Activated T-helper 9 cell treated with anti-CD3 and anti-CD28 coated beads, Interleukin-2, amount 50 U/mL, for 16 hours (primary cell): ENCODE results near the gene NPIPB12.
A peak's percentile ranks its signal among the peaks of the same experiment; 100 is the strongest.
"Not testable (repeated sequence)": the region's sequence is repeated elsewhere in the genome, so short reads cannot be mapped to it uniquely, and the experiment has no call there.

Experiments
- DNase-seq: peaks from one replicate; pipeline ENCODE4 v3.0.0-alpha.2; 2020; ENCODE audit warnings: low read depth

Gene NPIPB12

DNA sequence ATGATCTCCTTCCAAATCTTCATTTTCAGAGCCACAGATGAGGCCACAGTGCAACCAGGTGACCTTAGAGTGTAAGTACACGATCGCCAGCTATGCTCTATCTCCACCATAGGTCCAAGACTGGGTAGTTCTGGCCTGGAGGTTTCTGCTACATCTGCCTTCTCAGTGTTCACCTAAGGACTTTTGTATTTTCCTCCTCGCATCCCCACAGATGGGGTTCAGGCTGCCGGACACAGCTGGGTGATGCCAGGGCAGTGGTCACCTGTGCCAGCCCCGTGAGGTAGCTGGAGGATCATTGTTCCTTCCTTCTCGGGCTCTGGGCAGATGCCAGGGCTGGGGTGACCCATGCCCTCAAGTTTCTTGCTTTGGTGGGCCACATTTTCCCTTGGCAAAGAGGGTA lies at the start of gene NPIPB12:
NPIPB12 (minus strand) TSS at position 101 of the 400 bp plus-strand sequence.
- not testable (repeated sequence) for DNase-seq

DNA sequence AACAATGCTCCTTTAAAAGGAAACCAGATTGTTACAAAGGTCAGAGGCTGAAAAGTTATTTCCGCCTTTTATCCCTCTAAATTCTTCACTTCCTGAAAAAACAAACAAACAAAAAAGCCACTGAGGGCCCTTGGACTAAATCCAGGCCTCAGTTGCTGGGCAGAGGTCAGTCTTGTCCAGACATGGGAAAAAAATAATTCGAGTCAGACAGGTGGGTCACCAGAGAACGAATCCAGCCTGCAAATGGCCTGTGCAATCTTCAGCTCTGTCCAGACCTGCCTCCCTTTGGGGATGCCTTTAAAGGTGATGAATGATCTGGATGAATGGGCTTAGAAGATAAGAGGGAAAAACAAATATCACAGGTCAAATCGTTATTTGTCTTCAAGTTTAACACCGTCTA lies 15.3 kb upstream of the NPIPB12 start:
- not testable (repeated sequence) for DNase-seq

DNA sequence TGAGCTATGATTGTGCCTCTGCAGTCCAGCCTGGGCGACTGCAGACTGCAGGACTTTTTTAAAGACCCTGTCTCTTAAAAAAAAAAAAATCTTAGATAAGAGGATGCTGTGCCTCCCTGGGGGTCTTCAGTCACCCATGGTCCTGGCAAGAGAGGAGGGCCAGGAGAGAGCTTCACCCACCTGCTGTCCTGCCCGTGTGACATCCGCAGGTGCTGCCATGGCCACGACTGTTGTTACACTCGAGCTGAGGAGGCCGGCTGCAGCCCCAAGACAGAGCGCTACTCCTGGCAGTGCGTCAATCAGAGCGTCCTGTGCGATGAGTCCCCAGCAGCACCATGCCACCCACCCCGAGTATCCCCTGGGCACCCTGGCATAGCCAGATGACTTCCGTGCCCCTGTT lies 23.9 kb downstream of the NPIPB12 start:
- DNase-seq, result not testable (repeated sequence)

DNA sequence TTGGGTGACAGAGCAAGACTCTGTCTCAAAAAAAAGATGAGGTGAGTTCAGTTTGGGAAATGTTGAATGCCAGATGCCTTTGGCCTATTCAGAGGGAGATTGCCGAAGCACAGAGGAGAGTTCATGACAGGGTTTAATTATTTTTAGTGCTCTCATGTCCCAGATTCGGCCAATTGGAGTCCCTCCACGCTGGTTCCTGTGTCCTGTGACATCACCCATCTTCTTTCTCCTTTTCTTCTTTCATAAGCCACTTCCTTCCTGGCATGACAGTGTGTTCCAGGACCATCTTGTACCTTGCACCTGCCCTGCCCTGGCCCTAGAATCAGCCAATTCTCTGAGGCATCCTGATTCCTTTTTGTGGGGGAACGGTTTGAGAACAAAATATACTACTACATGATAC lies 34.1 kb downstream of the NPIPB12 start:
- not testable (repeated sequence) for DNase-seq

DNA sequence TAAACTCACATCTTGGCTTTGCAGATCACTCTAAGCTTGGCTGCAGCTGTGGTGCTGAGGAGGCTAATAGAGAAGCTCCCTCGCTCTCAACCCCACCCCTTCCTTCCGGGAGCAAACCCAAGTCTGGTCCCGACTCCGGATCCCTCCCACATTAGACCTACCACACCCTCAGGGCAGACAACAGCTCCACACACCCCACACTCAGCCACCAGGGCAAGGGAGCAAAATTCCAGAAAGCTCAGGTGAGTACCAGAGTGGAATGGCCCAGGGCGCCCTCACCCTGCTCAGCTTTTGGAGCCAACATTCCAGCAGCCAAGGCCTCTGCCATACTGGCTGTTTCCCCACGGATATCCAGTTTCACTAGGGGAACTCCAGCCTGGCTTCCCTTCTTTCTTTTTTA lies 36.5 kb downstream of the NPIPB12 start:
- peak; percentile 8 for DNase-seq

DNA sequence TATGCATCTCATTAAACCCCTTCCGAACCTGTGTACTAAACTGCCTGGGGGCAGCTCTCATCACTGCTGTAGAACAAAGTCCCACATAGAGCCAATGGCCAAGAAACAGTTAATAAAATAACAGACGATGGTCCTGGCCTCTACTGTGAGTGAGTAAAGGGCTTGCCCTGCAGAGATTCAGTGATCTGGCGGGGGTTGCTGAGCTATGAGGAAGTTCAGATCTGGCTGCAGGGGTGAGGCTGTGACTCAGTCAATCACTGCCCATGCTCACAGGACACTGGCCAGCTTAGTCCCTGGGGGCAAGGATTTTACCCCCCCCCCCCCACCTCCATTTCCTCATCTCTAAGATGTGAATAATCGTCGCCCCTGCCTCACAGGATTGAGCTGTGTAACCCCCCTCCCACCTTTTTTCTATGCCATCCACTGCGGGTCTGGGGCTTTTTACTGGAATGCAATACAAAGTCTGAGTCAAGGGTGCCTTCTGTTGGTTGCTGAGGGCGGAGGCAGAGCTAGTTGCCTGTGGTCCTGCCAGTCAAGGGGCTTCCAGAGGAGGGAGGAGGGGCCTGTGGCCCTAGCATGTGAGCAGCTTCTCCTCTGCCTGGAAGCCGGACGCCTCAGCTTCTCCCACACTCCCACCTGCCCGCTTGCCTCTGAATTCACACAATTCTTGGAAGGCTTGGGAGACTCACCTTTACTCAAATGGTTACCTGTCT lies 38.4 kb downstream of the NPIPB12 start:
- not testable (repeated sequence) for DNase-seq

DNA sequence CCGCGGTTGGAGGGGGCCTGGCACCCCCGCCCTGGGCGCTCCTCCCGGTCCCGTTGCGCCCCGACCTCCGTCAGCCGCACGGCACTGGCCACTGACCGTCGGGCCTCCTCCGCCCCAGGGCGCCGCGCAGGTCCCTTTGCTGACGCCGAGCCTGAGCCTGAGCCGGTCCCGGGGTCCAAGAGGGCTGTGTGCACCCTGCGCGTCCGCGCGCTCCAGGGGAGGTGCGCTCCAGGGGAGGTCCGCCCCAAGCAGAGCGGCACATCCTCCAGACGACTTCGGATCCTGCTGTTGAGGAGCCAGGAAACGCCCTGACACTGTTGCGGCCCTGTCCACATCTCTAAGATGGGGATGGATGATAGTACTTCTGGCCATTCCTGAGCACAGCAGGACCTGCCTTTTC lies 39.3 kb downstream of the NPIPB12 start:
- DNase-seq, result not testable (repeated sequence)

DNA sequence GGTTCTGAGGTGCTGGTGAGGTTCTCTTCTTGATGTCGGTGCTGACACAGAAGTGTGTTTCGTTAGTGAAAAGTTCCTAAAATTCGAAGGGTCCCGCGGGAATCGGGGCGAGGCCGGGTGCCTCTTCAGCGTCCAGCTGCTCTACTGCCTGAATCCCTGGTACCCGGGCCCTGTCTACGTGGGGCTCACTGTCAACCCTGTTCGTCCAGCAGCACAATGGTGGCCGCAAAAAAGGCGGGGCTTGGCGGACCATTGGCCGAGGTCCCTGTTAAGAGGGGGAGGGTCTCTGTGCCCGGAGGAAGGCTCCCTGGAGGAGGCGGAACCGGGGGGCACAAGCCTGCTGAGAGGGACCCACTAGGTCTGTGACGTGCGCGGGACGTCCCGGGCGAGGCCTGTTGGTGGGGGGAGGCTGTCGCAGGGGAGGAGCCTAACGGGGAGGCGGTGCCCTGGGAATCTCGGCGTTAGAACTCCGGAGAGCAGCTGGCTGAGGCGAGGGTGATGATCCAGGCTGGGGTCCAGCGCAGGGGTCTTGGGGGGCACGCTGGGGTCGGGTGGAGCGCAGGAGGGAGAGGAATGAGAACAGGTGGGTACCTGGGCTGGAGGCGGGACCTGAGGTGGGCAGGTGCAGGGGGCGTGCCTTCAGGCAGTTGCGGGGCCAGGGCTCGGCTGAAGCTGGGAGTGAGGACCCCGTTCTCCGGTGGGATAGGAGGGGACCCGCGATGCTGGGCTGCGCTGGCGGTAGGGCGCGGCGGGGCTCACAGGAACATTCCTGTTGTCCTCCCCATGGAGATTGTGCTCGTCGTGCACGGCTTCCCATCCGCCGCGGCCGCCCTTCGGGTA lies 40.0 kb downstream of the NPIPB12 start:
- not testable (repeated sequence) for DNase-seq

DNA sequence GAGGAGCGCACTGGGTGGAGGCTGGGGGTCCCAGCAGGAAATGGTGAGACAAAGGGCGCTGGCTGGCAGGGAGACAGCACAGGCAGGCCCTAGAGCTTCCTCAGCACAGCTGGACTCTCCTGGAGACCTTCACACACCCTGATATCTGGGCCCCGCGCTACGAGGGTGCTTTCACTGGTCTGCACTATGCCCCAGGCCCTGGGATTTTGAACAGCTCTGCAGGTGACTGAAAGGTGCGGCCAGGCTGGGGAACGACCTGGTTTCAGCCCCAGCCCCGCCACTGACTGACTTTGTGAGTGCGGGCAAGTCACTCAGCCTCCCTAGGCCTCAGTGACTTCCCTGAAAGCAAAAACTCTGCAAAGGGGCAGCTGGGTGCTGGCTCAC lies 45.6 kb downstream of the NPIPB12 start:
- DNase-seq, result not testable (repeated sequence)

DNA sequence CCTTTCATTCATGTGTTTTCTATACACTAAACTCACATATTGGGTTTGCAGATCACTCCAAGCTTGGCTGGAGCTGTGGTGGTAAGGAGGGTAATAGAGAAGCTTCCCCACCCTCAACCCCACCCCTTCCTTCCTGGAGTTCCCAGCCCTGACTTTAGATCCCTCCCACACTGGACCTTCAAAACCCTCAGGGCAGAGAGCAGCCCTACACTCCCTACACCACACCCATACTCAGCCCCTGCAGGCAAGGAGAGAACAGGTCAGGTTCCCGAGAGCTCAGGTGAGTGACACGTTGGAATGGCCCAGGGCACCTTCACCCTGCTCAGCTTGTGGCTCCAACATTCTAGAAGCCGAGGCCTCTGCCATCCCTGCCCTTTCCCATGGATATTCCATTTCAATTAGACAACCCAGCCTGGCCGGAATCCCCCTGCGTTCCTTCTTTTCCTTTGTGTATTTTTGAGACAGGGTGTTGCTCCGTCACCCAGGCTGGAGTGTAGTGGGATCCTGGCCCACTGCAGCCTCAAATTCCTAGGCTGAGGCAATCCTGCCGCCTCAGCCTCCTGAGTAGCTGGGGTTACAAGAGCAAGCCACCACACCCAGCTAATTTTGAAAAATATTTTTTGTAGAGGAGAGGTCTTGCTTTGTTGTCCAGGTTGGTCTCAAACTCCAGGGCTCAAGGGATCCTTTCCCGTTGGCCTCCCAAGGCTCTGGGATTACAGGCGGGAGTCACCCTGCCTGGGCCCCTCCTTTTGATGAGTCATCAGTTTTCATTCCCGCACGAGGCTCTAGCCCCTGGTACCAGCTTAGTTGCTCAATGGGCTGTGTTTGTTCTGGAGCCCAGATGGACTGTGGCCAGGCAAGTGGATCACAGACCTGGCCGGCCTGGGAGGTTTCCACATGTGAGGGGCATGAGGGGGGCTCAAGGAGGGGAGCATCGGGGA lies 46.2 kb downstream of the NPIPB12 start, which contains the start of gene SULT1A4:
SULT1A4 (plus strand) TSS at position 208 of the 941 bp plus-strand sequence. CDS start 1,473 bp downstream, outside the sequence.
- DNase-seq, result not testable (repeated sequence)

DNA sequence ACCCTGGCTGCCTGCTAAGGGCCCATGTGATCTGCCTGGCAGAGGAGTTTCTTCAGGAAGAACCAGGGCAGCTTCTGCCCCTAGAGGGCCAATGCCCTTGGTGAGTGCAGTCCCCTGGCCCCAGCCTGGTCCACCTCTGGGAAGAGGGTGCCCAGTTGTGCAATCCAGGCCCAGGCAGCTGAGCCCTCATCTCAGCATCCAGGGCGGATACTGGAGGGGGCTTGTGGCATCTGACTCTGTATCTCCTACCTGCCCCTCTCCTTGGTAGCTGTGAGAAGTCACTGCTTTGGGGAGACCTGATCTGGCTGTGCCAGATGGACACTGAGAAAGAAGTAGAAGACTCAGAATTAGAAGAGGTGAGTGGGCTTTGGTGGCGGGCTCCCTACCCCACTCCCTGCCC lies 48.5 kb downstream of the NPIPB12 start:
- not testable (repeated sequence) for DNase-seq

DNA sequence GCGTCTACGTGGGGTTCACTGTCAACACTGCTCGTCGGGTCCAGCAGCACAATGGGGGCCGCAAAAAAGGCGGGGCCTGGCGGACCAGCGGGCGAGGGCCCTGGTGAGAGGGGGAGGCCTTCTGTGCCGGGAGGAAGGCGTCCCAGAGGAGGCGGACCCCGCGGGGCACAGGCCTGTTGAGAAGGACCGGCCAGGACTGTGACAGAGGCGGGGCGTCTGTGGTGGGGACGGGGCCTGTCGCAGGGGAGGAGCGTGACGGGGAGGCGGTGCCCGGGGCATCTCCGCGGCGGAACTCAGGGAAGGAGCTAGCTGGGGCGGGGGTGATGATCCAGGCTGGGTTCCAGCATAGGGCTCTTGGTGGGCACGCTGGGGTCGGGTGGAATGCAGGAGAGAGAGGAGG lies 51.4 kb downstream of the NPIPB12 start:
- not testable (repeated sequence) for DNase-seq

DNA sequence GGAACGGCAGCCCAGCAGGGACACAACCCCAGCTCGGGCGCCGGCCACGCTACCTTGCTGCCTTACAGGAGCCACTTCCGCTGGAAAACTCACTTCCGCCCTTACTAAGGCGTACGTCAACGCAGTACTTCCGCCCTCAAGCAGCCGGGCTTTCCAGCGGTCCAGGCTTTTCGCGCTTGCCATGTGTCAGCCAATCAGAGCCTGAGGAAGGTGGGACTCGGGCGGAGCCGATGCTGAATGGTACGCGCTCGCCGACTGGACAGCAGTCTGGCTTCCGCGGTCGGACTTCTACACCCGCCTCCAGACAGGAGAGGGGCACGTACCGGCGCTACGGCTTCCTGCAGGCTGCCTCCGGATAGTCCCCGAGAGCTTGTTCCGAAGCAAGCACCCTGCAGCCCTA lies 51.9 kb downstream of the NPIPB12 start, which contains the start of the genes BOLA2 and SLX1B:
BOLA2 (minus strand) TSS at position 83 of the 400 bp plus-strand sequence. CDS start 98 bp downstream, outside the sequence.
SLX1B (plus strand) TSS at position 265 of the 400 bp plus-strand sequence.
- not testable (repeated sequence) for DNase-seq

DNA sequence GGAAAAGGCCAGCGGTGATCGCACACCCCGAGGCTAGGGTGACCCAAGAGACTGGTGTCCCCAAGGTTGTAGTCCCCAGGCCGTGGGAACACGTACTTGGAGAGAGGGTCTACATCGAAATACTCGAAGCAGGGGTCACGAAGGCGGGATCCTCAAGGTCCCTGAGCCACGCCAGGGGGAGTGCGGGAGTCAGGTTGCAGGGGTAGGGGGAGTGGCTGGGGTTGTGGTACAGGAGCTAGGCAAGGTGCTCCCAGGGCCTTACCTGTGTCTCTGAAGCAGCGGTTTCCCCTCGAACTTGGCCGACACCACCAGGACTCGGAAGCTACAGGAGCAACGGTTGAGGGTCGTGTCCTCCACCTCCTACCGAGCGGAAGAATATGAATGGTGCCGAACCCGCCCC lies 52.5 kb downstream of the NPIPB12 start:
- DNase-seq, result not testable (repeated sequence)
